ENCODE data around the gene CDC20. TPM values are rescaled to one million over a fixed set of nuclear protein-coding genes. Genes with fewer than 3 reads are reported as not detected.

CDC20 gene
- total RNA-seq, 4 donors from 2014 or later = 0.38 to 3.0 (median 1.6) TPM

DNA sequence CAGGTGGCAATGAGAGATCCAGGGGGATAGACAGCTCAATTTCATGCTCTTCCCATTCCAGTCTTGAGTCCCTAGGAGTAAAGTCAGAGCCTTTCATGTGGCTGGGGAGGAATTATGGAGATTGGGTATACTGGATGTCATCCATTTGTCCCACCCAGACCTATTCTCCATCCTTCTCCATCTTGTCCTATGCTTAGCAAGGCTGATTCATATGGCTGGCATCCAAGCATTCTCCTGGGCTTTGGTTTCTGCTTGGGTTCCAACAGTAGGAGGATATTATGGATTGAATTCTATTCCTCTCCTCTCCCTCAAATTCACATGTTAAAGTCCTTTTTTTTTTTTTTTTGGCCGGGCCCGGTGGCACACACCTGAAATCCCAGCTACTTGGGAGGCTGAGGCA is 3.8 kb upstream of the CDC20 start:
- TF ChIP-seq, protein P1, sequence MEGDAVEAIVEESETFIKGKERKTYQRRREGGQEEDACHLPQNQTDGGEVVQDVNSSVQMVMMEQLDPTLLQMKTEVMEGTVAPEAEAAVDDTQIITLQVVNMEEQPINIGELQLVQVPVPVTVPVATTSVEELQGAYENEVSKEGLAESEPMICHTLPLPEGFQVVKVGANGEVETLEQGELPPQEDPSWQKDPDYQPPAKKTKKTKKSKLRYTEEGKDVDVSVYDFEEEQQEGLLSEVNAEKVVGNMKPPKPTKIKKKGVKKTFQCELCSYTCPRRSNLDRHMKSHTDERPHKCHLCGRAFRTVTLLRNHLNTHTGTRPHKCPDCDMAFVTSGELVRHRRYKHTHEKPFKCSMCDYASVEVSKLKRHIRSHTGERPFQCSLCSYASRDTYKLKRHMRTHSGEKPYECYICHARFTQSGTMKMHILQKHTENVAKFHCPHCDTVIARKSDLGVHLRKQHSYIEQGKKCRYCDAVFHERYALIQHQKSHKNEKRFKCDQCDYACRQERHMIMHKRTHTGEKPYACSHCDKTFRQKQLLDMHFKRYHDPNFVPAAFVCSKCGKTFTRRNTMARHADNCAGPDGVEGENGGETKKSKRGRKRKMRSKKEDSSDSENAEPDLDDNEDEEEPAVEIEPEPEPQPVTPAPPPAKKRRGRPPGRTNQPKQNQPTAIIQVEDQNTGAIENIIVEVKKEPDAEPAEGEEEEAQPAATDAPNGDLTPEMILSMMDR (IDR thresholded peaks at IDR 0.05) = no peak
- DNase-seq (ENCODE audit: low spot score) = no peak
- ATAC-seq (ENCODE audit: low FRiP score) = no peak

DNA sequence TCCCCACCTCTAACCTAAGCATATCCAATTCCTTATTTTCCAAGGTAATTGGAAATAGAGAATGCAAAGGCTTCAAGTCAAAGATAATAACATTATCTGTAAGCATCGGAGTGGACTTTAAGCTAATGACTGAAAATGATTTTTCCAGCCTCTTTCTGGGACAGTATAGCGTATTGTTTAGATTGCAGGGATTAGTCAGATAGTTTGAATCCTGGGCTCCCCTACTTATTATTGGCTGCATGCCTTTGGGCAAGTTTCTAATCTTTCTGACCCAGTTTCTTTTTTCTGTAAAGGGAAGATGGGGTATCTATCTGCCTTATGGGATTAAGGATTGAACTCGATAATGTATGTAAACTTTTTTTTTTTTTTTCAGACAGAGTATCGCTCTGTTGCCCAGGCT is 1.5 kb upstream of the CDC20 start:
- TF ChIP-seq, protein P1 (IDR thresholded peaks at IDR 0.05) = no peak
- ATAC-seq (ENCODE audit: low FRiP score) (no peak), DNase-seq (ENCODE audit: low spot score) (no peak)

DNA sequence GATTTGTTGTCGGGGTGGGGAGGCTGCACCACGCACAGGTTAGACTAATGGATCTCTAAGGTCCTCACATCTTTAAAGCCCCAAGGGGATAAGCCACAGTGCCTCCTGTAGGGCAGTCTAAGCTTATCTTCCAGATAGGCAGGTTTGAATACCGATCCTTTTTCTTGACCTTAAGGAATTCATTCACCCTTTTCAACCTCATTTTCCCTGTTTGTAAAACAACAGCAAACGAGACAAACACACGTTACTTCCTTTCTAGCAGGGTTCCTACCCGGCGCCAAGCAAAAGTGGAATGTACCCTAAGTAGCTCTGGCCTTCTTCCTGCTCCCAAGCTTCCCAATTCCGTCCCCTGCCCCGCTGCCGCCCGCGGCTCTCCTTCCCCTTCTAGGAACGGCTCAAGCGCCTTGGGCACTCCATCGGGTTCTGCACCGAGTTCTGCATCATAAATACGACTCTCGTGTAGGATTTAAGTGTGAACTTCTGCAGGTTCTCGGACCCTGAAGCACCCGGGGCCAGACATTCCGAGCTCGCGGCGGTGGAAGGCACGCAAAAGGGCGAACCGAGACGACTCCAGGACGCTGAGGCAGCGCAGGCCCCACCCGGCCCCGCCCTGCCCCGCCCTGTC is 548 bp upstream of the CDC20 start:
- no peak for DNase-seq (ENCODE audit: low spot score)
- TF ChIP-seq, protein P1 (IDR thresholded peaks at IDR 0.05) = no peak
- peak; percentile 39 for ATAC-seq (ENCODE audit: low FRiP score)

DNA sequence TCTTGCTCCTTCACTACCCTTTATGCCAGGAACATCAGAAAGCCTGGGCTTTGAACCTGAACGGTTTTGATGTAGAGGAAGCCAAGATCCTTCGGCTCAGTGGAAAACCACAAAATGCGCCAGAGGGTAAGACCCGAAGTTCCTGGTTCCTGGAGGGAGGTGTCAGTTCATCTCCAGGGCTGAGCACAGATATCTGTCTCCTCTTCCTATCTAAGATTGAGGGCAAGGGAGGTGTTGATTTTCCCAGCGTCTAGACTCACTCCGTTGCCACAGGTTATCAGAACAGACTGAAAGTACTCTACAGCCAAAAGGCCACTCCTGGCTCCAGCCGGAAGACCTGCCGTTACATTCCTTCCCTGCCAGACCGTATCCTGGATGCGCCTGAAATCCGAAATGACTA is 915 bp downstream of the CDC20 start:
- no peak for DNase-seq (ENCODE audit: low spot score)
- TF ChIP-seq, protein P1 (IDR thresholded peaks at IDR 0.05) = no peak
- ATAC-seq (ENCODE audit: low FRiP score) = no peak

DNA sequence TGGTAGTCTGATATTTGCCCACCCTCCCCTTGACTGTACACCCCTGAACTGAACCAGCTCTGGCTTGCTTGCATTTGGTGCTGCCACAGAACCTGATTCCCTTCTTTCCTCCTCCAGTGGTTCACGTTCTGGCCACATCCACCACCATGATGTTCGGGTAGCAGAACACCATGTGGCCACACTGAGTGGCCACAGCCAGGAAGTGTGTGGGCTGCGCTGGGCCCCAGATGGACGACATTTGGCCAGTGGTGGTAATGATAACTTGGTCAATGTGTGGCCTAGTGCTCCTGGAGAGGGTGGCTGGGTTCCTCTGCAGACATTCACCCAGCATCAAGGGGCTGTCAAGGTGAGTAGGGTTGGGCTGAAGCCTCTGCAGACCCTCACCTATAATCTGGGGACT is 1.8 kb downstream of the CDC20 start:
- TF ChIP-seq, protein P1 (IDR thresholded peaks at IDR 0.05) = no peak
- ATAC-seq (ENCODE audit: low FRiP score) = no peak
- DNase-seq (ENCODE audit: low spot score) = no peak

DNA sequence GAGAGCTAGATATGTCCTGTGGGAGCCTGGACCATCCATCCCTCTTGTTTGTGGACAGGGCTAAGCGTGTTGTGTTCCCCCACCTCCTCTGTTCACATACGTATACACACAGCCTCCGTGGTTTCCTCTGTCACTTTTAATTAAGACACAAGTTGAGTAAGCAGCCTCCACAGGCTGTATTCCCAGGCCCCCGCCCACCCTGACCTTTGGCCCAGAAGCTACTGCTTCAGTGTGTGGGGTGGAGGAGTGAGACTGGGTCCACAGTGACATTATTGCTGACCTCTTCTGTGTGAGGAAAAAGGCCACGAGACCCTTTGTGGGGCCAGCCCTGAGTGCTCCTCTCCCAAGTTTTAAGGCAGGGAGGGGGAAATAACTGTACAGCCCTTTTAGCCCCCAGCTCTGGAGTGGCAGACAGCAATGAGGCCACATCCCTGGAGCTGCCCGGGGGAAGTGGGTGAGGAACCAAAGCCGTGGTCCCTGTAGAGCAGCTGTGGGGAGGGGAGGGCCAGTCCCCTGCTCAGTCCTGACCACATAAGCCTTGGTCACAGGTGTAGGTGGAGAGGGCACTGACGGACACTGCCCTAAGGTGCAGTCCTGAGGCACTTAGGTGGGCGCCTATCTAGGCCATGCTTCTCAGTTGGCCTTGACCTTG is 4.6 kb downstream of the CDC20 start:
- TF ChIP-seq, protein P1 (IDR thresholded peaks at IDR 0.05) = no peak
- ATAC-seq (ENCODE audit: low FRiP score) = no peak
- DNase-seq (ENCODE audit: low spot score) = no peak

DNA sequence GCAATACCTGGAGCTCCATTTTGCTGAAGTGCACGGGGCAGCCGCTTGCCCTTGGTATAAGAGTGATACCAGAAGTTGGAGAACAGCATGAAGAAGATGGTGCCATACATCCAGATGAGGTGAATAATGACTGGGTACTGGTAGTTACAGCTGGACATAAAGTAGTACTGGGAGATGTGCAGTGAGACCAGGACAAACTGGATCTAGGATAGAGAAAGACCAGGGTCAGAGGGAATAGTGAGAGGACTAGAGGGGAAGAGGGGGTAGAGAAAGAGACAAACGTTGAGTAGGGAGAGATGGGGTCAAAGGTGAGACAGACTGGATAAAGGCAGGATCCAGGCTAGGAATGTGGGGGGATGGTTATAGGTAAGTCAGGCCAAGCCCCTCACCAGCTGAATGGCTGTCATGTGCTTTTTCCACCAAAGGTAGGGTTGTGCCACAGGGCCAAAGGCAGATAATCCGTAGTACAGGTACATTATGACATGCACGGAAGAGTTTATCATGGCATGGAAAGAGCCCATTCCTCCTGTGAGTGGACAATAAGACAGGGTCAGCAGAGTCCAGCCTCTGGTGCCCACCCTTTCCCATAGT is 5.2 kb downstream of the CDC20 start:
- DNase-seq (ENCODE audit: low spot score) = no peak
- TF ChIP-seq, protein P1 (IDR thresholded peaks at IDR 0.05) = no peak
- ATAC-seq (ENCODE audit: low FRiP score) = no peak
